Uterus (tissue), 4 donors: Measurements from ENCODE around the gene MAP3K5. TPM values are rescaled to one million over a fixed set of nuclear protein-coding genes. Genes with fewer than 3 reads are reported as not detected.

Experiments
- DNase-seq, 2 donors: peaks; one replicate each; pipeline ENCODE4 v3.0.0-alpha.2; 2019 to 2020
- H3K27ac ChIP-seq, 2 donors: fragments of 200-600 bp; sonication (generic); 1 replicate in 1 of 2; 2 replicates in 1 of 2; pipeline ENCODE4 v1.5.1; 2016 to 2018
- H3K27me3 ChIP-seq, 2 donors: fragments of 200-600 bp; sonication (generic); one replicate each; pipeline ENCODE4 v1.5.1; 2018 to 2019; ENCODE audit warnings: control low read depth in 1 of 2
- H3K36me3 ChIP-seq, 2 donors: fragments of 200-600 bp; sonication (generic); one replicate each; pipeline ENCODE4 v1.5.1; 2019; ENCODE audit warnings: control low read depth in 1 of 2
- H3K4me1 ChIP-seq, 2 donors: fragments of 200-600 bp; sonication (generic); one replicate each; pipeline ENCODE4 v1.5.1; 2018 to 2019; ENCODE audit warnings: control low read depth in 1 of 2
- H3K4me3 ChIP-seq, 2 donors: fragments of 200-600 bp; sonication (generic); 1 replicate in 1 of 2; 2 replicates in 1 of 2; pipeline ENCODE4 v1.5.1; 2018 to 2019; ENCODE audit warnings: mild to moderate bottlenecking in 1 of 2
- H3K9me3 ChIP-seq, 2 donors: fragments of 200-600 bp; sonication (generic); one replicate each; pipeline ENCODE4 v1.5.1; 2019; ENCODE audit warnings: control low read depth in 1 of 2
- POLR2A ChIP-seq, 2 donors: fragments of 450-650 bp; IDR thresholded peaks; one replicate each; pipeline ENCODE4 v1.6.1; 2016; ENCODE audit warnings: antibody characterized with exemption in 2 of 2, mild to moderate bottlenecking in 1 of 2, moderate library complexity in 1 of 2
- intact Hi-C: fragments of 100-400 bp; cut with DNase I; formaldehyde crosslinking; loops from one replicate; pipeline ENCODE4 v1.15.1; 2023; ENCODE audit warnings: low total_unique reads
- total RNA-seq, 4 donors: library from RNA; depleted of rRNA in 3 of 4; stranded (reverse); fragments of >200 nt in 3 of 4; gene quantifications; one replicate each; pipeline versions ENCODE4 v1.1.0 to v1.2.4, GENCODE V29; 2014 to 2023
- TF ChIP-seq, protein P1 (sequence below), 4 experiments: fragments of 200-600 bp in 2 of 4; fragments of 450-650 bp in 2 of 4; sonication (generic) in 2 of 4; IDR thresholded peaks; one replicate each; pipeline ENCODE4 v1.5.1; 2016 to 2019; ENCODE audit warnings: antibody characterized with exemption in 4 of 4, mild to moderate bottlenecking in 2 of 4, moderate library complexity in 1 of 4
- donor health status: DM: yes; HTN: yes; CAD: no.

The MAP3K5 gene
- total RNA-seq, 4 donors from 2014 or later: 9.5 to 67.1 (median 15.4) TPM

DNA sequence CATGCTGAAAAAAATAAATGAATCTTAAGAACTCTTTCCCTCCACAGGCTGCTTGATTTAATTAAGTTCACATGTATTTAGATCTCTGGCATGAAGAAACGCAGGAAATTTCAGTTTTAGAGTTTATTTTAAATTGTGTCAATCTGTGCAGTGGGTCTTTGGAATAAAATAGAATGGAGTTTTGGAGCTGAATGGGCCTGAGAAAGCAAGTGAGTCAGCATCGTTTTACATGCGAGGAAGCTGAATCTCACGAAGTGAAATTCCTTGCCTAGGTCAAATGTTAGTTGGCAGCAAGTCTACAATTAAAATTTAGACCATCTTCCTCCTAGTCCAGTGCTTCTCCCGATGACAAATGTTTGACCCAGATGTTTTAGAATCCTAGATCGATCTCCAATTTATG is 264.4 kb downstream of the MAP3K5 start:
- no peak for TF ChIP-seq POLR2A (IDR thresholded peaks at IDR 0.05)
- TF ChIP-seq, protein P1, sequence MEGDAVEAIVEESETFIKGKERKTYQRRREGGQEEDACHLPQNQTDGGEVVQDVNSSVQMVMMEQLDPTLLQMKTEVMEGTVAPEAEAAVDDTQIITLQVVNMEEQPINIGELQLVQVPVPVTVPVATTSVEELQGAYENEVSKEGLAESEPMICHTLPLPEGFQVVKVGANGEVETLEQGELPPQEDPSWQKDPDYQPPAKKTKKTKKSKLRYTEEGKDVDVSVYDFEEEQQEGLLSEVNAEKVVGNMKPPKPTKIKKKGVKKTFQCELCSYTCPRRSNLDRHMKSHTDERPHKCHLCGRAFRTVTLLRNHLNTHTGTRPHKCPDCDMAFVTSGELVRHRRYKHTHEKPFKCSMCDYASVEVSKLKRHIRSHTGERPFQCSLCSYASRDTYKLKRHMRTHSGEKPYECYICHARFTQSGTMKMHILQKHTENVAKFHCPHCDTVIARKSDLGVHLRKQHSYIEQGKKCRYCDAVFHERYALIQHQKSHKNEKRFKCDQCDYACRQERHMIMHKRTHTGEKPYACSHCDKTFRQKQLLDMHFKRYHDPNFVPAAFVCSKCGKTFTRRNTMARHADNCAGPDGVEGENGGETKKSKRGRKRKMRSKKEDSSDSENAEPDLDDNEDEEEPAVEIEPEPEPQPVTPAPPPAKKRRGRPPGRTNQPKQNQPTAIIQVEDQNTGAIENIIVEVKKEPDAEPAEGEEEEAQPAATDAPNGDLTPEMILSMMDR (IDR thresholded peaks at IDR 0.05): no peak
- no peak overlapping the region for H3K27ac ChIP-seq
- H3K4me3 ChIP-seq: no peak overlapping the region
- no peaks in the 10 kb centered on the region for H3K4me1 ChIP-seq
- no peak for DNase-seq
- intact Hi-C loops: no loop called here
- H3K27me3 ChIP-seq: no peaks in the 10 kb centered on the region
- H3K36me3 ChIP-seq: no peaks in the 10 kb centered on the region
- H3K9me3 ChIP-seq: no peaks in the 10 kb centered on the region

DNA sequence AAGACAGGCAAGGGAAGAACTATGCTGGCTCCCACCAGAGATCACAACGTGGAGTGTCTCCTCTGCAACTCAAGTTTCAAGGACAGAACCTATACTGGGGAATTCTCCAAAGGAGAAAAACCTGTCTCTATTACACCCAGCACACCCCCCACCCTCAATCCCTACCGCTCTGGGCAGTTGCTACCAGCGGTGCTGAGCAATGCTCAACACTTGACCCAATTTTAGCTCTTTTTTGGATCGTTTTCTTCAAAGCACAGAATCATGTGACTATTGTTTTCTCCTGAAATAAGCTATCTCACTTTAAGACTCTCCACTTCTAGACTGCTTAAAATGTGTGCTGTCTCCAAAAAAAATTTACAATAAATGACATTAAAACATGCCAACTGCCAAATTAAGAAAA is 265.3 kb downstream of the MAP3K5 start:
- no peaks in the 10 kb centered on the region for H3K9me3 ChIP-seq
- no peak for DNase-seq
- H3K27me3 ChIP-seq: no peaks in the 10 kb centered on the region
- H3K27ac ChIP-seq: no peak overlapping the region
- no peak overlapping the region for H3K4me3 ChIP-seq
- no peaks in the 10 kb centered on the region for H3K36me3 ChIP-seq
- no peak for TF ChIP-seq POLR2A (IDR thresholded peaks at IDR 0.05)
- TF ChIP-seq, protein P1 (IDR thresholded peaks at IDR 0.05): no peak
- intact Hi-C loops: no loop called here
- no peaks in the 10 kb centered on the region for H3K4me1 ChIP-seq

DNA sequence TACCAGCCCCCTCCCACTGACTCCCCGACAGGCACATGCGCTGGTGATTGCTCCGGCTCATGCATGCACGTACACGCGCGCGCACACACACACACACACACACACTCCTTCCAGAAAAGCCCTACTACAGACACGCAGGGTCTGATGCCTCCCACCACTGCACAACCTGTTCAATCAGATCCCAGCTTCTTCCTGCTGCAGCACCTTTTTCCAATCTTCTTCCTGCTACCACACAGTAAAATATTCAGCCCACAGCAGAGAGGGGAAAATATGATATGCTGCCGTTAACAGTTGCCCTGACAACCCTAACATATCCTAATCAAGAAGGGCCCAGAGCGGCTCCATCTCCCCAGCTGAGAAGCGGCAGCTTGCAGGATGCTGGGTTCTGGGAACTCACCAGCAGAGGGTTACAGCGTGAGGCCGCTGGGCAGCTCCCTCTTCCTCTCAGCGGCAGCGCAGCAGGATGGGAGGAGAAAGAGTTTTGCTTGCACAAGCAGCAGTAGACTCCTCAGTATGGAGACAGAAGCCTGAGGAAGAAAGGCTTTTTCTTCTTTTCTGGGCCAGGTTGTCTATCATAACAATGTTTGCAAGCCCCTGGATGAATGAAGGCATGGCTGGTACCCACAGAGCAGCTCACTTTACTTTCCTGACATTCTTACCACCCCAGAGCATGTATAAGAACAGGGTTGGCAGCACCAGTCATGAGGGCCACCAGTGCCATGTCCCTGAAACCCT is 265.9 kb downstream of the MAP3K5 start:
- no peaks in the 10 kb centered on the region for H3K4me1 ChIP-seq
- no peaks in the 10 kb centered on the region for H3K9me3 ChIP-seq
- TF ChIP-seq, protein P1 (IDR thresholded peaks at IDR 0.05): peak in 1 of 4 experiments; percentile 12
- no peak for TF ChIP-seq POLR2A (IDR thresholded peaks at IDR 0.05)
- no peaks in the 10 kb centered on the region for H3K27me3 ChIP-seq
- intact Hi-C loops: no loop called here
- peak in 1 of 2 donors; percentile 31 for DNase-seq
- H3K36me3 ChIP-seq: no peaks in the 10 kb centered on the region
- H3K27ac ChIP-seq: no peak overlapping the region
- H3K4me3 ChIP-seq: no peak overlapping the region

DNA sequence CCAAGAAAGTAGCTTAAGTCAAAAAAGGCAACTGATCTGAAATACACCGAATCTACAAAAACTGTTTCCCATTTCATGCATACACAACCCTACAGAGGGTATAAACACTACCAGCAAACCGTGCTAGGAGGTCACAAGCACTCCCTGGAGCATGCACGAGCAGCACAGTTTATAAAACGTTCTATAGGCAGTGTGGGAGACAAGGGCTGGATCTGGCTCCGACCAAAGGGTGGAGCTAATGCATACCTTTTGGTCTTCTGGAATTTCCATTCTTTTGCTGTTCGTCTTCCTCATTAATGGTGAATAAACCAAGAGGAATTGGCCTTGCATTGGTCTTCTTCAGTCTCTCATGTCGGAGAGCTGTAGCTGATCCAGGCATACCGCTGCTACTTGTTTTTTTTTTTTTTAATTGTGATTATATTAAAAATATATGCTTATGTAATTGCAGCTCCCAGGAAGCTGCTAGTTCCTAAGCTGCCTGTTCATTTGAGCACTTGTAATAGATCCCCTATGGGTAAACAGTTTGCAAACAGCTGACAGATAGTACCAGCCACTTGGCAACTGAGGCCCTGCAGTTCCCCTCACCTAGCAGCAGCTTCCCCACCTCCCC is 266.6 kb downstream of the MAP3K5 start:
- H3K4me1 ChIP-seq: no peaks in the 10 kb centered on the region
- intact Hi-C loops: no loop called here
- TF ChIP-seq POLR2A (IDR thresholded peaks at IDR 0.05): no peak
- TF ChIP-seq, protein P1 (IDR thresholded peaks at IDR 0.05): no peak
- DNase-seq: no peak
- no peak overlapping the region for H3K4me3 ChIP-seq
- H3K9me3 ChIP-seq: no peaks in the 10 kb centered on the region
- no peak overlapping the region for H3K27ac ChIP-seq
- H3K36me3 ChIP-seq: no peaks in the 10 kb centered on the region
- no peaks in the 10 kb centered on the region for H3K27me3 ChIP-seq

DNA sequence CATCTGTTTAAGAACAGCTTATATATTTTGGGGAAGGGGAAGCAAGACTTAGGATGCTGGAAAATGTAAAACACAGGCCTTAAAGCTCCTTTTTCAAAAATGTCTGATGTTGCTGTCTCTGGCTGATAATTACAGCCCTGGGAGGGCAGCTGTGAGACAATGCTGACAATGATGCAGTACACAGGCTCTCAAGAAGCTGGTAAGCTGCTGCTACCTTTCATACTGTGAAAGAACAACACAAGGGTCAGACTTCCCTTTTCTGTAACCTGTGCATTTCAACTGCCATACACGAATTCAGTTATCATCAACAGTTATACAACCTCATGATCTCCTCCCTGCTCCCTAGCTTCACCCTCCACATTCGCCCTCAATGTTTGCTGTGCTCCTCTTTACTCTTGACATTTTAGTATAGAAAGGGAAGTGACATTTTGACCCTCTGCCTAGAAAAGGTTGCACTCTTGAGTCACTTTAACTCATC is 267.3 kb downstream of the MAP3K5 start:
- DNase-seq: no peak
- H3K9me3 ChIP-seq: no peaks in the 10 kb centered on the region
- no peak overlapping the region for H3K4me3 ChIP-seq
- intact Hi-C loops: no loop called here
- no peak overlapping the region for H3K27ac ChIP-seq
- H3K36me3 ChIP-seq: no peaks in the 10 kb centered on the region
- no peak for TF ChIP-seq POLR2A (IDR thresholded peaks at IDR 0.05)
- TF ChIP-seq, protein P1 (IDR thresholded peaks at IDR 0.05): no peak
- H3K27me3 ChIP-seq: no peaks in the 10 kb centered on the region
- no peaks in the 10 kb centered on the region for H3K4me1 ChIP-seq
